Renal cortical epithelial cell (primary cell): ENCODE results near the gene SH3GL2. TPM values are rescaled to one million over a fixed set of nuclear protein-coding genes. Genes with fewer than 3 reads are reported as not detected.

Source experiments
- DNase-seq: peaks from one replicate; pipeline ENCODE4 v3.0.0-alpha.2; 2011; ENCODE audit warnings: low read depth
- total RNA-seq: library from RNA; depleted of rRNA; stranded (reverse); fragments of >200 nt; gene quantifications from 2 replicates; pipeline ENCODE4 v1.2.3, GENCODE V29; 2014

Gene SH3GL2
- total RNA-seq, 1 donor from 2014 or later = 0.25 TPM

DNA sequence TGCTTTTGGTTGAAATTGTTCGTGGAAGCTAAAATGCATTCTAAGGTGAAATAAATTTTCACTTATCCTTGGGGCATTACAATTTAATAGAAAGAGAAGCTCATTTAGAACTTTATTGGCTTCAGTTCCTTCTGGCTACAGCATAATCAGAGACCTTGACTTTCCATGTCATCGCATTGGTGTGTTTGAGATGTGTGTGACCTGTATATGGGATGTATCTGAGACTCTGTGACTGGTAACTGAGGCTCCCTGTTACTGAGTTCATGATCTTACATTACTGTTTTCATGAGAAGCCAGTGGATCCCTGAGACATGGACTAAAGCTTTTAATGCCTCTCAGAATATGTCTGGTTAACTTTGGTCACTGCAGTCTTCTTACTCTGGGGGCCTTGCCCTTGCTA, 32.5 kb downstream of the SH3GL2 start:
- no peak for DNase-seq

DNA sequence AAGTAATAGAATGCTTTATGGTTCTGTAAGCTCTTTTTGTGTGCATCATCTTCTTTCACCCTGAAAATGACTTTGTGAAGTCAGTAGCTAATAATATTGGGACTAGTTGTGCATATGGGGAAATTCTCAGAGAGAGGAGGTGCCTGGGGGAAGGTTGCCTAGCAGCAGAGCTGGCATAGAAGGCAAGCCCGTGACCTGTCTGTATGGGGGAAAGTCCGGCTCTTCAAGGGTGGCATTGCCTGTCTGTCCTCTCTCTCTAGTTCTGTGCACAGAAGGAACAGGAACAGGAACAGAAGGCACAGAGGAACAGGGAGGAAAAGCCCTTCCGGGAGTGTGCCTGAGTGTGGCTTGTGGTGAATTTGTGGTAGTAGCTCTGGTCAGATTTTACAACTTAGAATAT, 33.1 kb downstream of the SH3GL2 start:
- DNase-seq = peak; percentile 34

DNA sequence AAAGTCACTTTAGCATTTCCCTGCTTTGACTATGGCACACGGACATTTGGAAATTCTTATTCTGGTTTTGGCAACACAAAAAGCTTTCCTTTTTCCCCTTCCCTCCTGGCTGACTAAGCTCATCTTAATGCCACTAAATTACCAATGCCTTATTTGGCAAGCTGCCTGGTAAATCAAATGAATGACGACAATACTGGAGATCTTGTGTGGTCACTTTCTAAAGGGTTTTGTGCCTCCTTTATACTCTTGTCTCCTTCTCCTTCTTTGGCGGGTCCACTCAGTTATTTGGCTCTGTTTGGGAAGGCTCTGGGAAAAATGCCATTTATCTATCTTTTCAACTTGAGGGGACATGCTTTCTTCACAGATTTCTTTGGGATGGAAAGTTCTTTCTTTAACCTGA, 34.9 kb downstream of the SH3GL2 start:
- peak; percentile 94 for DNase-seq

DNA sequence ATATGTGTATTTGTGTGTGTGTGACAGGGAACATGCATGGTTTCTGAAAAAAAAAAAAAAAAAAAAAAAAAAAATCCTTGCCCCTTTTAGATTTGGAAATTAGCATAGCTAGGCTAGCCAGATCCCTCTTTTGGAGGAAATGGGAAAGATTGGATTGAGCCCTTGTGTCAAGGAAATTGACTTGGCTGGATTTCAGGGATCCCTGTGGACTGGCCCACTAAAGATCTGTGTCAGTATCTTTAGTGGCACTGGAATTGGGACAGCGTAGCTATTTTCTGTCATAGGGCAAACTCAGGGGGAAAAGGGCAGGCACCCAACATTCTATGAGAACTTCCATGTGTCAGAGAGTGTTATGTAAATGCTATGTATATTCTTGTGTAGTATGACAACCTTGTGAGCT, 35.4 kb downstream of the SH3GL2 start:
- no peak for DNase-seq

DNA sequence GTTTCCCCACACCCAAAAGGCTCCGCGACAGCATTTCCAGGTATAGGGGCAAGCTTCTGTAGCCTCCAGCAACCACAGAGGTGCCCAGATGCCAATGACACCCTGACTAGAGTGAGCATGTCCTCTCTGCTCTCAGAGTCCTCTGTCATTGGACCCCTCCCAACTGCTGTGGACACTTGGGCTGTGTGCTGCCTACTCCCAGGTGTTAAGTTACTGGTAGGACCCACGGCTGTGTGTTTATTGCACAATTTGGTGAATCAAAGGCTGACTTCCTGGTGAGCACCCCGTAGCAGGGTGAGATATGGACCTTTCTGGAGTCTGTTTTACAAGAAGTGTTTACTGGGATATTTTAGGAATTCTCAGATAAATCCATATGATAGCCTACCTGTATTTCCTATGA, 36.0 kb downstream of the SH3GL2 start:
- DNase-seq = peak; percentile 65

DNA sequence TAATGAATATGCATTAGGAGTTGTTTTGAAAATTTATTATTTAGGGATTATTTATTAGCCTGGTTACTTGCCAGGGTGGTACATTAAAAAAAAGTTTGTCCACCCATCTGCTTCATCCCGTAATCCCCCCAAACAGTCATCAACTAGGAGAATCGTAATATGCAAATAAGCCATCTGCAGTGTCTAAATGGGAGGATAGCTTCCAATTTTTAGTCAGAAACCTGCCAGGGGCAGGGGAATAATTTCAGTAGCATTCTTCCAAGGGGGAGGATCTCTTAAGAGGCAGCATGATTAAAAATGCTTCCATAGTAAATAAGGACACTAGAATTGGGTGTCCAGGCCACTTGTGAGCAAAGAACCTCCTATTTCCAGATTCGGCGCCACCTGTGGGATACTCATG, 43.3 kb downstream of the SH3GL2 start:
- DNase-seq = no peak

DNA sequence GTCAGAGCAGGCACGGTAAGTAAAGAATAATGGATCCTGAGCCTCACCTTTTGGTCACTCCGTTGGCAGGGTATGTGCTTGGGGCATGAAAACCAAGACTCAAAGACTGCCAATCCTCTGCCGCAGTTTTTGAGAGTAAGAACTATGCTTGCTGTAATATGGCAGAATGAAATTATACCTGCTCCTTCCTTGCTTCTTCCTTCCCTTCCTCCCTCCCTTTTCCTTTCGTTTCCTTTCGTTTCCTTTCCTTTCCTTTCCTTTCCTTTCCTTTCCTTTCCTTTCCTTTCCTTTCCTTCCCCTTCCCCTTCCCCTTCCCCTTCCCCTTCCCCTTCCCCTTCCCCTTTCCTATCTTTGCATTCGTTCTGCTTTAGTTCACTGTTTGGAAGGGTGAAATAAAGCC, 43.9 kb downstream of the SH3GL2 start:
- DNase-seq = no peak

DNA sequence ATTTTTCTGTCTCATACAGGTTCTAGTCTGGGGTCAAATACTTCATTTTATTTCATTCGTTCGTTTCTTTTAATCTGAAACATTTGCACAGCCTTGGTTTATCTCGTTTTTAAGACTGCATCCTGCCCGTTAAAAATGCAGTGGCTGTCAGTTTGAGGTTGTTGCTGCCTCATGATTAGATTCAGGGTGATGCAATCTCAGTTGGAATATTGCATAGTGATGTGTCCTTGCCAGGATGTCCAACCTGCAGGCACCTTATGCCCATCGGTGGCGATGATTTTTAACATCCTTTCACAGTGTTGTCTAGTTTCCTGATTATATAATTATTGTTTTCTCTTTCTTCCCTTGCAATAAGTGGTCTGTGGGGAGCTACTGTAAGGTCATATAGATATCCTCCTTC, 45.1 kb downstream of the SH3GL2 start:
- DNase-seq = no peak

DNA sequence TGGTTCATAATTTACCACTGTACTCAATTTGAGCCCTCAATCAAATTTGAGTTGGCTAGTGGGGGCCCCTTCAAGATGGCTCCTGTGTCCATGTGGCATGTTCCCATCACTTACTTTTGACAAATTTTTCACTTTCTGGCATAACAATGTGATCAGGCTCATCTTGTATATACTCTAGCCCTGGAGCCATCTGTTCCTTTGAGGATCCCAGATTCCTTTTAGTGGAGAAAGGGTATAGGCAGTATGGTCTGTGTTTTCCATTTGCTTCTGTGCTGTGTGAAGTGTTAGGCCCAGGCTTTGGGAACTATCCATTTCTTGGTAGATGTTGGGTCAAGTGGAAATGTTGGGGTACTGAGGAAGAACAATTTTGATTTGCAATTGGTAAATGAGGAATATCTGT, 45.7 kb downstream of the SH3GL2 start:
- DNase-seq = no peak

DNA sequence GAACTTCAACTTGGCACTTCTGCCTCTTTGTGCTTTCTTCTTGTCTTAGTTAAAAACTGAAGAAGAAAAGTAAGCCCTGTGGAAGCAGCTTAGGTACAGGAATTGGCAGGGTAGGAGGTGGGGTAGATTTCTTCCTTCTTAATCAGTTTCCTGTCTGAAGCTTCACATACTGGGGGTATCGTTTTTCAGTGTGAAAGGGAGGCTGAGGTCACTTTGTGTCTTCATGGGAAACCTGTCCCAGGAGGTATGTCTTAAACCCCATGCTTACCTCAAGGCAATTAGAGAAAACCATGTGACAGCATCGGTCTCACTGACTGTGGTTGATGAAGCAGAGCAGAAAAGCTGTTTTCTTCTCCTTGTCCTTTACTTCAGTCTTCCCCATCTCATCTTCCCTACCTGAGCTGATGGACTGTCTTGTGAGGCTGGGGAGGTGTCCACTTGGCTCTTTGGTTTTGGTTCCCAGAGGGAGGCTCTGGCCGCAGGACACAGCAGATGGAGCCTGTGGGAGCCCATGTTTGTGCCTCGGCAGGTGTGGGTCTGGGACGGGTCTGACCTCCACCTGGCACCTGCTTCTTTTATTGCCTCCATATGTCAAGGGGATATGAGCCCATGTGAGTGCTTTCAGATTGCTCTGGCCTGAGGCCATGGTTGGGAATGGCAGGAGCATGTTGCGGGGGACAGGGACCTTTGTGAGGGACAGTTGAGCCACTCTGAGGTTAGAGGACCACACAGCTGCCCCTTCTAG, 47.0 kb downstream of the SH3GL2 start:
- DNase-seq = peak; percentile 61

DNA sequence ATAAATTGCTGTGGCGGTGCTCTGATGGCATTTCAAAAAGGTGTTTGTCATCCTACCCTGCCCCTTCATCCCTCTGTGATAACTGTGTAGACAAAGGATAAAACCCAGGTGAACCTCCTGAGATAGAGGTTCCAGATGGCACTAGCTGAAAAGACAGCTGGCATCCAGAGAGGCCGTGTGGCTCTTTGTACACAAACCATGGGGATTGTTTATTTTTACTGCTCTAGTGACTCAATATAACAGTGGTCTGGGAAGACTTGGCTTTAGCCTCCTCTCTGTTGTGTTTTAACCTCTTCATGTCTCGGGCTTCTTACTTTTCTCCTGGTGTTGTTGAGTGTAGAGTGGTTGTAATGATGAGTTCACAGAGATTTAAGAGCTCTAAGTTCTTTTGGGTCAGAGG, 48.8 kb downstream of the SH3GL2 start:
- DNase-seq = no peak

DNA sequence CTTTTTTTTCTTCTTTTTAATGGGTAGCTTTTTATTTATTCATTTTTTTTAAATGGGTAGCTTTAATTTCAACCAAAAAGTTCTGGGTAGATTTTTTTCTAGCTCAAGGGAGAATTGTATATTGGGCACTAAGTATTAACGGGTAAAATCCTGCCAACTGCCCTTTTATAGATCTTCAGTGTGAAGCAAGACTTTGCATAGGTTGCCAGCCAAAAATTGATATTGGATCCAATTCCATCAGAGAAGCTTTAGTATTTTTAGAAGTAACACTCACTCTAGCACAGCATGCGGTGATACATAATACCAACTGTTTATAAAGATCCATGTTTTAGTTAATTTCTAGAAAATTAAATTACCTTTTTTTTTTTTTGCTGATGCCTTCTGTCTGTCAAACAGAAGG, 49.8 kb downstream of the SH3GL2 start:
- no peak for DNase-seq

DNA sequence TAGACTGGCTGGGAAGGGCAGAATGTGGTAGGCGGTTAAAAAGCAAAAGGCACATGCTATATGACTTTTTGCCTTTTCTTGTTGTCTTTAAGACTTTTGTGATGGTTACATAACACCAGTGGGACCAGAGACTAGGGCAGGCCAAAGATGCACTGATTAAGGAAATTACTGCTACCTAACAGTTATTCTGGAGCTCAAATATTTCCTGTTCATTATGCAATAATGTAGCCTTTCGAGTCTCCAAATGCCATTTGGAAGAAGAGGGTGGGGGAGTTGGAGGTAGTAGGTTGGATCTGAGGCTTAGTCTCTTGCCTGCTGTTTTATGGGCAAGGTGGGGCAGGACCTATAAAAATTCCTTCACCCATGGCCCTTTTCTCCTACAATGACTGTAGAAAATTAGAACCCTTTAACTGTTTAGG, 51.7 kb downstream of the SH3GL2 start:
- DNase-seq = peak; percentile 23

DNA sequence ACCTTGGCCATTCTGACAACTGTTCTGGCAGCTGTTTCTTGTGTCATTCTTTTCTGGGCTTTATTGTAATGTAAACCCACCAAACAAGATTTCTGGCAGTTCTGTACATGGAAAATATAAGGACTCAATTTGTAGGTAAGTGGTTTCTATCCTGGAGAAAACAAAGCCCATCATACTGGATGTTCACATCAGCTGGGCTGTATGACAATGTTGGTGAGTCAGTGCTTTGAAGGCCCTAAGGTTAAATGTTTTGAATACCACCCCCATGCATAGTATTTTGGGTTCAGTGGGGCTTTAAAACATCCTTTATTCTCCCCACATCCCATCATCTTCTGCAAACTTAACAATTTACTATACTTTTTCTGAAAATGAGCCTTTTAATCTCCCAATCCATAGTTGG, 52.5 kb downstream of the SH3GL2 start:
- peak; percentile 21 for DNase-seq

DNA sequence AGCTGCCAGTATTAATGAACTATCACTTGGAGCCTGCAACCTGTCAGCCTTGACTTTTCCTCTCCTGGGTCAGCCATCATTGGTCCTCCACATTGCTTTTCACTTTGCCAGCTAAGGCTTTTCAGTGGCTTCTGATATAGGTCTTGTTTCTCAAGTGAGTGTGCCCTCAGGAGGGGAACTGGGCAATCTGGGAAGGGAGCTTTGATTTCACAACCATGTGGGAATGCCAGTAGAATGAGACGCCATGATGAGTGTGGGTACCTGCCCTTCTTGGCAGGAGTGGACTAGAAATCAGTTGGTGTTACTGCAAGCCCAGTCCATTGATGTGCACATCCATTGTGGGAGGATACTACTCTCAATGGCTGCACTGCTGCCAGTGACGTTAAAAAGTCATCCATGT, 54.1 kb downstream of the SH3GL2 start:
- peak; percentile 7 for DNase-seq

DNA sequence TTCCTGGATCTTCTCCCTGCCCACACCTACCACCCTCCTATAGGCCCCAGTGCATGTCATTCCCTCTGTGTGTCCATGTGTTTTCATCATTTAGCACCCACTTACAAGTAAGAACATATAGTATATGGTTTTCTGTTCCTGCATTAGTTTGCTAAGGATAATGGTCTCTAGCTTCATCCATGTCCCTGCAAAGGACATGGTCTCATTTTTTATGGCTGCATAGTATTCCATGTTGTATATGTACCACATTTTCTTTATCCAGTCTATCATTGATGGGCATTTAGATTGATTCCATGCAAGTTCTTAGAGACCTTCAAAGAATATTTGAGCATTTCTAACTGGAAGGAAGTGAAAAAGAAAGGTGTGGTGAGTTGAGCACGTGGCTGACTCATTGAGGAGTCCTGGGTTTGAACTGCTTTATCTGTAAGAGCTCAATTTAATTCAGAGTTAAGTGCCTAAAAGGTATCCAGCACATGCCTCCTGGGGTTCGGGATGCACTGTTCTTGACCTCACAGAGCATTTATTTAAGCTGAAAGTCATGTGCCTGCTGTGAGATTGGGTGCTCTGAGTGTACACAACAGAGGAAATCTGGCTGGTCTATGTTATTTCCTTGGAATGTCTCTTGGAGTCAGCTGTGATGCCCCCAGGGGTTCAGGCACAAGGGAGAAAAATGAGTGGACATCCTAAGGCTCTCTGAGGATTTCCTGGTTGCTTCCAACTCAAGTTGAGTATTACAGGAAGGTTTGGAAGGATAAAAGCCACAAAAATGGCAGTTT, 56.4 kb downstream of the SH3GL2 start:
- DNase-seq = no peak

DNA sequence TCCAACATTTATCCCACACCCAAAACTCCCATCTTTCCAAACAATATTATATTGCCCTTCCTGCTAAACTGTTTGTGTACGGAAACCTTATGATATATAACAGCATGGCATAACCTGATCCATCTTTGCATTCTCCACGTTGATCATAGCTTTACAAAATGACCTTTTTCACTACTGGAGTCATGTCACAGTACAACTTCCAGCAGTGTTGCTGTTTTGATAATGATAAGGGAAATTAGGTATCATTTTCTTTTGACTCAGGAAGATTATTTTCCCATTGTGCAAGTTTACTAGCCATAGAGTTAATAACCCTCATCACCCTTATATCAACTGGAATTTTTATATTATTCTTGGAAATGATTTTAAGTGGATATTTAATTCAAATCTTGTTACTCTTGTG, 57.5 kb downstream of the SH3GL2 start:
- DNase-seq = no peak

DNA sequence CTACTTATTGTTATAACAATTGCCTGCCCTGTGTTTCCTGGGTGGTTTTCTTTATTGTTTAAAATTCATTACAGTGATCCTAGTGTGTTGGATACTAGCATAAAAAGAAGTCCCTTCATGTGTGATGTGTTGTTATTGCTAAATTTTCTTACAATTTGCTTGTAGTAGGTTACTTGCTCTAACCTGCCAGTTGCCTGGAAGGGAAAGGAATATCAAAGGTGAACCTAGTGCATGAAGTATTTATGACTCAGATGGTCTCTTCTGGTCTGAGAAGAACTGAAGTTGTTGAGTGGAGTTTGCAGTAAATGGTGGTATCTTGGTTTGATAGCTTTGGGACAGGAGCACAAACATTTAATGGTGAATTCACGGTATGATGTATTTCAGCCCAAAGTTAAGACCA, 58.0 kb downstream of the SH3GL2 start:
- DNase-seq = no peak

DNA sequence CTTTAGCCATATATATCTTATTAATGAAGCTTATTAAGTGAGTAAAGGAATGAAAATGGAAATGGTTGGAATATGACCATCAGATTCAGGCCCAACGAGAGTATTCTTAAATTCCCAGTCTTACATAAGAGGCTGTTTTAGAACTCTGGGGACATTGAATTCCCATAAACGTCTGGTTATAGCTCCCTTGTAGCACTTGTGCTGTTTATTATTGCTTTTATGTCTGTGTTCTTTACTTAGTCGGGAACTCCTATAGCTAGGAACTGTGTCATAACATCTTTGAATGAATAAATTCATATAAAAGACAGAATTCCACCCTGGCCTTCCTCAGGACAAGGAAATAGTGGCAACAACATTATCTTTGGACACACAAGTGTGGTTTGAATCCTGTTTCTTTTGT, 58.4 kb downstream of the SH3GL2 start:
- DNase-seq = no peak

DNA sequence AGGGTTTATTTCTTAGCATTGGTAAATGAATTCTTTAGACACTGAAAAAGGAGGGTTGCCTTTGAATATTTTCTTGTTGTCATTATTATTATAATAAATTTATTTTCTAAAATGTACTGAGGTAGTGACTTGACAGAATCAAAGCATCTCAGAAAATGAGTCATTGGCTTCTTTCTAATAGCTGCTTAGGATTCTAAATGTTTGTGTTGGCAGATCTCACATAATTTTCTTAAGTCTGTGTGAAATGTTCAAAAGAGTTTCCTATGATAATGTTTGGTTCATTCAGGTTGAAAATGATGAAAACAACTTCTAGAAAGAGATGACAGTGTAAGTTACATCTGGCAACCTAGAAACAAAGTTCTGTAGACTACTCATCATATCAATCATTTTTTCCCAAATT, 69.7 kb downstream of the SH3GL2 start:
- DNase-seq = no peak

DNA sequence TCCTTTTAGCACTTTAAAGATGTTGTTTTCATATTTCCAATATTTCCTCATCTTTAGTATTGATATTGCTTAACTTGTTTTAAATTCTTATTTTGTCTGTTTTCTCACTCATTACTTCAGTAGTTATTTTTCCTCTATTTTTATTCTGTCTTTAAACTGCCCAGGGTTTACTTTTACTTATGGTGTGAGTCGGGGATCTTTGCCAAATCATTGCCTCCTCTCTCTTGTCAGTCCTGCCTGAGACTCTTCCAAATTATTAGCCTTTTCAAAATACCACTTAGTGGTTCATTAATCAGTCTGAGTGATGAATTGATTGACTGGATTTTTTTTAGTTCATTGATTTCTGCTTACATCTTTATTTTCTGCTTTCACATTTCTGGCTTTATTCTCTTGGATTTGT, 72.9 kb downstream of the SH3GL2 start:
- DNase-seq = no peak

DNA sequence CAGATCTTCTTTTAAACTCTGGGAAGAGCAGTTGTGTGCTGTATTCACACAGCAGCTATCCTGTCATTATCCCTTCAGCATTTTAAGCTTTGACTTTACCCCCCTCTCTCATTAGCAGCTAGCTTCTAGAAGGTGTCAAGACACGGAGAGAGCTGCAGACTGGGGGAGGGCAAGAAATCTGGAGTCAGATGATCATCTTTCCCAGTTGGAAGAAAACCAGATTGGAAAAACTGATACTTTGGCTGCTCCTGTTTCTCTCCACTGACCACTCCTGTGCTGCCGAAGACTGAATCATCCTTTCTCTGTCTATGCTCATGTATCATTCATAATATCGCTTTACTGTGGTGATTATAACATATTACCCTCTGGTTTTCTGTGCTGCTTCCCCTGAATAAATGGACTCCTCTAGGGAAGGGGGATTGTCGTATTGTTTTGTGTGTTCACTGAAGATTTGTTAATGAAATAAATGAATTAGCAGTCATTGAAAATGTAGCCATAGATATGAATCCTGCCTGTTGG, 75.1 kb downstream of the SH3GL2 start:
- no peak for DNase-seq

DNA sequence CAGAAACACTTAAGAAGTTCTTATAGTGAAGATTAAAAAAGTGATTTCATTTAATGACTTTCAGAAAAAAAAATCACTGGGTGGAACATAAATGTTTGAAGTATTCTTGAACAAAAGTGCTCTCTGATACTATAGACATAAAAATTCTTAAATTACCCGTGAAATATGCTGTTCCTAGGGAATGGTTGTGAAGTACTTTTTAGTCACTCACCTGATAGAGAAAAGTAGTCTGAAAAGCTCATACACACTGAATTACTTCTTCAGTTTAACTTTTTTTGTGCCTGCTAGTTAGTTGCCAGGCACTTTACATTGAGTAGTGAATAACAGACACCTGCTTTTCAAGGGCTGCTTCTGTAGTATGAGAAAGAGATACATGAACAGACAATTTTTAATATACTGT, 78.0 kb downstream of the SH3GL2 start:
- DNase-seq = no peak
